A673 (cell line): Measurements from ENCODE around the gene ANXA8L1.
"Not testable (repeated sequence)": the region's sequence is repeated elsewhere in the genome, so short reads cannot be mapped to it uniquely, and the experiment has no call there.

Experiments used
- CTCF ChIP-seq: fragments of 300-800, 200-600 bp; sonication (generic); conservative IDR thresholded peaks from 2 replicates; pipeline ENCODE4 v1.5.1; 2017; ENCODE audit warnings: low read depth, mild to moderate bottlenecking, antibody characterized with exemption, low read length, moderate library complexity, mixed read lengths
- EZH2 ChIP-seq: fragments of 200-600 bp; sonication (generic); IDR thresholded peaks from 2 replicates; pipeline ENCODE4 v1.6.1; 2017; ENCODE audit warnings: borderline replicate concordance, low read depth, mild to moderate bottlenecking, mixed read lengths, antibody characterized with exemption, low read length; ENCODE audit not compliant: poor library complexity, severe bottlenecking

GRCh38 chr10:46396441-46397279 lies 21.1 kb downstream of the ANXA8L1 start:
- not testable (repeated sequence) for TF ChIP-seq CTCF, EZH2
